Breast epithelium (tissue), 3 donors: ENCODE measurements around the gene KYNU.

Experiments
- POLR2A ChIP-seq: fragments of 450-650 bp; IDR thresholded peaks from one replicate; pipeline ENCODE4 v1.6.1; 2016; ENCODE audit warnings: antibody characterized with exemption, mild to moderate bottlenecking, moderate library complexity
- POLR2AphosphoS5 ChIP-seq, 3 donors: sonication (generic); formaldehyde crosslinking; IDR thresholded peaks; one replicate each; pipeline ENCODE4 v1.6.1; 2017; ENCODE audit warnings: antibody characterized with exemption in 3 of 3
- TF ChIP-seq, protein P1 (sequence below), 3 donors: fragments of 450-650 bp; IDR thresholded peaks; one replicate each; pipeline ENCODE4 v1.5.1; 2016 to 2017; ENCODE audit warnings: antibody characterized with exemption in 3 of 3, mild to moderate bottlenecking in 3 of 3, moderate library complexity in 3 of 3

DNA sequence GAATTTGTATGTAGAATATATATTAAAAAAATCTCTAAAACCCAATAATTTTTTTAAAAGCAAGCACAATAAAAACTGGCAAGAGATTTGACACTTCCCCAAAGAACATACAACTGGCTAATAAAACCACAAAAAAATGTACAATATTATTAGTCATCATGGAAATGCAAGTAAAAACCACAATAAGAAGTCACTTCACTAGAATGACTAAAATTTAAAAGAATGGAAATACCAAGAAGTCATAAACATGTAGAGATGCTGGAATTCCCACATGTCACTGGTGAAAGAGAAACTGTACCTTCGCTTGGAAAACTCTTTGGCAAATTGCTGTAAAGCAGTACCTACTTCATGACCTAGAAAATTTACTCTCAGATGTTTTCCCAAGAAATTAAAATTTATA lies 43.4 kb upstream of the KYNU start:
- TF ChIP-seq, protein P1, sequence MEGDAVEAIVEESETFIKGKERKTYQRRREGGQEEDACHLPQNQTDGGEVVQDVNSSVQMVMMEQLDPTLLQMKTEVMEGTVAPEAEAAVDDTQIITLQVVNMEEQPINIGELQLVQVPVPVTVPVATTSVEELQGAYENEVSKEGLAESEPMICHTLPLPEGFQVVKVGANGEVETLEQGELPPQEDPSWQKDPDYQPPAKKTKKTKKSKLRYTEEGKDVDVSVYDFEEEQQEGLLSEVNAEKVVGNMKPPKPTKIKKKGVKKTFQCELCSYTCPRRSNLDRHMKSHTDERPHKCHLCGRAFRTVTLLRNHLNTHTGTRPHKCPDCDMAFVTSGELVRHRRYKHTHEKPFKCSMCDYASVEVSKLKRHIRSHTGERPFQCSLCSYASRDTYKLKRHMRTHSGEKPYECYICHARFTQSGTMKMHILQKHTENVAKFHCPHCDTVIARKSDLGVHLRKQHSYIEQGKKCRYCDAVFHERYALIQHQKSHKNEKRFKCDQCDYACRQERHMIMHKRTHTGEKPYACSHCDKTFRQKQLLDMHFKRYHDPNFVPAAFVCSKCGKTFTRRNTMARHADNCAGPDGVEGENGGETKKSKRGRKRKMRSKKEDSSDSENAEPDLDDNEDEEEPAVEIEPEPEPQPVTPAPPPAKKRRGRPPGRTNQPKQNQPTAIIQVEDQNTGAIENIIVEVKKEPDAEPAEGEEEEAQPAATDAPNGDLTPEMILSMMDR (IDR thresholded peaks at IDR 0.05): no peak
- TF ChIP-seq POLR2A: no peak
- TF ChIP-seq POLR2AphosphoS5 (IDR thresholded peaks at IDR 0.05): no peak
